ENCODE measurements around the gene GPR61.

Gene GPR61

DNA sequence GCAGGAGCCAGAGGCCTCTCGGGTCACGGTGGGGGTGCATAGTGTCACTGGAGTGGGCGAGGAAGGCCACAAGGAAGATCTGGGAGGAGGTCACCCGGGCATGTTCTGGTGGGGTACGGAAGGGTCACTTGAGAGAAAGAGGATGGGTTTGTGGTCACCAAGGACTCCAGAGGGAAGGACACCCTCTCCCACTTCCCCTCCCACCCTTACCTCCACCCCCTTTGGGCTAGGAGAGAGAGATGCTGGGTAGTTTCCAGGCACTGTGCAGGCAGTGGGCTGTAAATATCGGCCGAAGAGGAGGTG lies 30.8 kb upstream of the GPR61 start:
- DNase-seq (ENCODE audit: low spot score) = no peak

- peak; percentile 85 for DNase-seq (ENCODE audit: low spot score)
Observed at GRCh38 chr1:109509176-109510134, 30.2 kb upstream of the GPR61 start, which contains the start of gene AMIGO1. AMIGO1 (minus strand) TSS chr1:109509727; CDS start chr1:109508912, 815 bp downstream.

DNA sequence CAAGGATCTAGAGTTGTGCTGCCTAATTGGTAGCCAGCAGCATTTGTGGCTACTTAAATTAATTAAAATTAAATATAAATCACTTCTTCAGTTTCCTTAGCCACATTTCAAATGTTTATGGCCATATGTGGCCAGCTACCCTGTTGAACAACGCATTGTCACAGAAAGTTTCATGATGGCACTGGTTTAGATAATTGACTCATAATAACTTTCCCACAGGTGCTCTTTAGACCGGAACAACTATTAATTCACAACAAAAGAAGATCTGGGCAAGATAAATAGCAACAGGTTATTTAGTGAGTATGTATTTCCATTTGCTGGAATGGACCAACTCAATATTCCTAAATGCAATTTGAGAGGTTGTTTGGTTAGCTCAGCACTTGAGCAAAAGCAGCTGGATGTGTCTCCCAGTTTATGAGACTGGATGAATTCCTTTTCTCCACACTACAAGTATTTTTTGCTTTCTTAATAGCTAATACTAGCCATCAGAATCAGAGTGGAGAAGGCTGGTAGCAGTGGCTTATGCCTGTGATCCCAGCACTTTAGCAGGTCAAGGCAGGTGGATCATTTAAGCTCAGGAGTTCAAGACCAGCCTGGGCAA lies 26.5 kb upstream of the GPR61 start:
- DNase-seq (ENCODE audit: low spot score) = no peak

- no peak for DNase-seq (ENCODE audit: low spot score)
Observed at GRCh38 chr1:109514846-109515245, 24.8 kb upstream of the GPR61 start.

- DNase-seq (ENCODE audit: low spot score) = no peak
Observed at GRCh38 chr1:109516872-109517271, 22.8 kb upstream of the GPR61 start.

GRCh38 chr1:109517337-109517736 lies 22.3 kb upstream of the GPR61 start:
- DNase-seq (ENCODE audit: low spot score) = no peak

DNA sequence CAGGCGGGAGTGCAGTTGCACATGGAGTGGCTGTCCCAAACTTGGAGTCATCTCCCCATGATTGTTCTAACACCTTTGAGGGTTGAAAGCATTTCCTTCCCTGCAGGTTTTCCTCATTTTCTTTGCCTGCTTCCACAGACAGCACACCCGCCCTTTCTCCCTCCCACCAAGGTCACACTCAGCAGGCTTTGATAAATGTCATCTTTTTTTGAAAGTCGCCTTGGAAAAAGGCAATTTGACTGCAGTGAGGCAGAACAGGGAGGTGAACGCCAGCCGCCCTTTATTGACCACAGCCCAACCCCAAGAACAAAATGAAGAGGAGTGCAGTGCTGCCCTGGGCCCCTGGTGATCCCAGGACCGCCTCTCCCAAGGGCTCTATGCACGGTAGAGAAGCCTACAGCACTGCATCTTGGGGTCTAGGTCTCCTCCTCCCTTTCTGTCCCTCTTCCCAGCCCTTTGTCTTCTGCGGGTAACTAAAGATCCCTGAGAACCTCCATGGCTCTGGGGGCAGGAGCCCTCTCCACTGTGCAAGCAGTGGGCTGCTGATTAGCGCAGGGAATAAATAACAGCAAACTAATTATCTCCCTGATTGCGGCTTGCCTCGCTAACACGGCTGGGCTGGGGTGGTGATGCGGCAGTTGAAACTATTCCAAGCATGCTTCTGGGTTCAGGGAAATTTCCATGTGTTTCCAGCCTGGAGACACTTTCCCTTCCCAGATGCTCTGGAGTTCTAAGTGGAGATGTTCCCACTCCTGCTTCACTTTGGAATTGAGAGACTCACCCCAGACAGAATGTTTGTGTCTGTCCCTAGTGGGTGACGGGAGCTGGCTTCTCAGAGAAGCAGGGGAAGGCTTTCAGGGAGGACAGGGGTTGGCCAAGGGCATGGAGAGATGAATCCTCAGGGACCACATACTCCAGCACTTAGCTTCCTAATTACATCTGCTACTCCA lies 18.4 kb upstream of the GPR61 start:
- DNase-seq (ENCODE audit: low spot score) = no peak

- DNase-seq (ENCODE audit: low spot score) = no peak
Observed at GRCh38 chr1:109522026-109522425, 17.6 kb upstream of the GPR61 start.

DNA sequence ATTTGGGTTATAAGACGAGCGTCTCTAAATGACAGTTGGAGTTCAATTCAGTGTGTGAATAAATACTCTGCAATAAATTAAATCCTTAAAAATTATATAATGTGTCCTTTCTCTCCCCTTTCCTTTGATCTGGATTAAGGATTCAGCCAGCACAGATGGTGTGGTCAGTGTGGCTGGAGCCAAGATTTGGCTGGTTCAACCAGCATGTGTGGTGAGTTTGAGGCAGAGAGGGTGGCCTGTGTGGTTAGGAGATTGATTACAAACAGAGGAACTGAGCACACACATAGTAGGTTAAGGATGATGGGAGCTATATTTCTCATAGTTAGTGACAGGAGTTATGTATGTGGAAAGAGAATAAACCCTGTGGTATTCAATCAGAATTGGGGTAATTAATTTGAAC lies 16.0 kb upstream of the GPR61 start:
- DNase-seq (ENCODE audit: low spot score) = no peak

DNA sequence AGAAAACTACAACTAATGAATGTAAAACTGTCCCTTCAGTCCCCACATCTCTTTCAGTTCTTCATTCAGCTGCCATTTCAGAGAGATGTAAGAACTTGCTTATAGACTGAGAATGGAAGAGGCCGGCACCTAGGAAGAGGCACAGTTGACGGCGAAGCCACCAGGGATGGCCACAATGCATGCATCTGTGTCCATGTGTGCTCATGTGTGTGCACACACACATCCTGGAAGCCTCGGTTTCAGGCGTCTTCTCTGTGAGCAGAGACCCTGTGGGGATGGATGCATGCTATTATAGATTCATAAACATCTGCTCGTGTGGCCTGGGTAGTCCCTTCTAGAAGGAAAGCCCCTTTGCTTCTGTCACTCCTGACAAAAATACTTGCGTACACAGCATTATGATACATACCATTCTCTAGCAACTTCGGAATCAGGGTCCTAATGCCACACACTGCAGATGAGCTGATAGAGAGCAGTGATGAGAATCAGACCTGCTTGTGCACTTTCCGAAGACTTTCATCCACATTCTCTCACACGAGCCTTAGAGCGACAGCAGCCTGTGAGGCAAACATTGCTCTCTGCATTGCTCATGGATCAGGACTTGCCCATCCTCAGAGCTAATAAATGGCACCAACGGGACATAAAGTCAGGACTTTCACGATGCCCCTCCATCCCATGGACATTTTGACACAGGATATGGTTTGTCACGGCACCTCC lies 12.4 kb upstream of the GPR61 start:
- no peak for DNase-seq (ENCODE audit: low spot score)

GRCh38 chr1:109527846-109528695 lies 11.6 kb upstream of the GPR61 start:
- no peak for DNase-seq (ENCODE audit: low spot score)

- no peak for DNase-seq (ENCODE audit: low spot score)
Observed at GRCh38 chr1:109528712-109529111, 11.0 kb upstream of the GPR61 start.

- DNase-seq (ENCODE audit: low spot score) = no peak
Observed at GRCh38 chr1:109529881-109530456, 9.7 kb upstream of the GPR61 start.

GRCh38 chr1:109530457-109531087 lies 9.1 kb upstream of the GPR61 start:
- no peak for DNase-seq (ENCODE audit: low spot score)

- DNase-seq (ENCODE audit: low spot score) = no peak
Observed at GRCh38 chr1:109531380-109531779, 8.3 kb upstream of the GPR61 start.

- DNase-seq (ENCODE audit: low spot score) = no peak
Observed at GRCh38 chr1:109531826-109532364, 7.8 kb upstream of the GPR61 start.

DNA sequence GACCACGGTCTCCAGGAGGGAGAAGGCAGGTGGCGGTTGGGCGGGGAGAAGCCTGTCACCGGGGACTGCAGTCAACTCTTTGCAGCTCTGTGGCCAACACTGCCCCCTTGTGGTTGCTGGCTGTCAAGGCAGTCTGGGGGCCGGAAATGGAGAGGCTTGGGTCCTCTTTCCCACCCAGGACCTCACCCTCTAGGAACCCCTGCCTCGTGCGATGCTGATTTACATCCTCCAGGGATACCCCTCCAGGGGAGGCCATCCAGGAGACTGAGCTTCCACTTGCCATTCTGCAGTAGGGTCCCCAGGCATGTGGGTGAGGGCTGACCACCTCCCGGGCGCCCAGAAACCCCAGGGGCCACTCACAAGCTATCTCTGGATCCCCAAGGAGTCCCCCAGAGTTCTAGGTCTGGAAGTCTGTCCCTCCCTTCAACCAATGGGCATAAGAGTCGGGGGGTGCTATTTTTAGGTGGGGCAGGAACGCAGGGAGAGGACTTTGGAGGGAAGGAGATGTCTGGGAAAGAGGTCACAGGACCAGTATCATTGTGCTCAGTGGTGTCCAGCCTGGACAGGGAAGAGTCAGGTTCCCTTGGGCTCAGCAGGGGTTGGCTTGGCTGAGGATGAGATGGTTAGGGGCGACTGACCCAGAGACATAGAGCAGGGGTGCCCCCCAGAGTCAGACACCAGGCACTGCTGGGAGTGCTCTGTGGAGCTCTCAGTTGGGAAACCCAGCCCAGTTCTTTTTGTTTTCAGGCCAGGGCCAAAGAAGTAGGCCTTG lies 7.1 kb upstream of the GPR61 start:
- DNase-seq (ENCODE audit: low spot score) = peak; percentile 69

- no peak for DNase-seq (ENCODE audit: low spot score)
Observed at GRCh38 chr1:109534307-109534858, 5.3 kb upstream of the GPR61 start.

DNA sequence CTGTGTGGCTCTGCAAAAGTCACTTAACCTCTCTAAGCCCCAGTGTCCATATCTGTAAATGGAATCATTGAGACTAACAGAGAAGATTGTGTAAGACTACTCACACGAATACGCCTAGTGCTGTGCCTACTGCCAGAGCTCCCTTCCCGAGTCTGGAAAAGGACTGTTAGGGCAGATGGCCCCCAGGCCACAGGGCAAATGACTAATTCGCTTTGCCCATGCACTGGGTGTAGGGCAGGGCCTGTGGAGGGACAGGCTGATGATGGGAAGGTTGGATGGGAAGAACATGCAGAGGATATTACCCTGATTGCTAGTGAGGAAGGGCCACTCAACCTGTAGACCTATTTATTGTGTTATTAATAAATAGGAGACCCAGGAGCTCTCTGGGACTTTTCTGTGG lies 4.2 kb upstream of the GPR61 start:
- no peak for DNase-seq (ENCODE audit: low spot score)
